GM19023 (cell line): ENCODE measurements around the gene TSPAN18.

ENCODE experiments used
- ATAC-seq: cut with Tn5 transposase; IDR thresholded peaks from one replicate; pipeline ENCODE4 v1.9.1; 2021; ENCODE audit warnings: mild to moderate bottlenecking, moderate library complexity; ENCODE audit not compliant: unreplicated experiment

Gene TSPAN18

DNA sequence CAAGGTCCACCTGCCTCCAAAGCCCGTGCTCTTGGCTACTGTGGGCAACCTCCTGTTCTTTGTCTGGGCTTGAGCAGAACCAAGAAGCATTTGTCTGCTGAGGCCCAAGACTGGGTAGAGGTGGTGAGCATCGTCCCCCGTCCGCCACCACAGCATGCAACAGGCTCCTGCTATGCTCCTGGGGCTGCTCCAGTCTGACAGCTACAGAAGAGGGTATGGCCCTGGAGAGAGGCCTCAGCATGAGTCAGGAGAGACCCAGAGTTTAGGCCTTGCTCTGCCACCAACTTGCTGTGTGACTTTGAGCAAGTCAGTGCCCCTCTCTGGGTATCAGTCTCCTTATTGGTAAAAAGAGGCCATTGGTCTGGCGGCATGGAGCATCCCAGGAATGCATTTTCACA lies 132.8 kb downstream of the TSPAN18 start:
- no peak for ATAC-seq

DNA sequence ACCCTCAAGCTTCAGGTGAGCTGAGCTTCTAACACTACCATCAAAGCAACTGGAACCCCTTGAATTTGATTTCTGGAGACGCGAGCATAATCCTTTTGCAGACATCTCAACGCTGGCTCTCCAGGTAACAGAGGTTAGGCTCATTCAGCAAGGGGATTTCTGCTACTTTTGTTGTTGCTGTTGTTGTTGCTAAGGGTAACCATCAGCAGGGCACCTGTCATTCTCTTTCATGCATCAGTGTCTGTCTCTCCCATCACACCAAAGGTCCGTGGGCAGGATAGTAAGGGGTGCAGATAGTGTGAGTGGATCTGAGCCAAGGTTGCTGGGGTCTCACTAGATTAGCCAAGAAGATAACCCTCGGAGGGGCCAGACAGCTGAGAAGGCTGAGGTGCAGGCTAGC lies 133.6 kb downstream of the TSPAN18 start:
- no peak for ATAC-seq

DNA sequence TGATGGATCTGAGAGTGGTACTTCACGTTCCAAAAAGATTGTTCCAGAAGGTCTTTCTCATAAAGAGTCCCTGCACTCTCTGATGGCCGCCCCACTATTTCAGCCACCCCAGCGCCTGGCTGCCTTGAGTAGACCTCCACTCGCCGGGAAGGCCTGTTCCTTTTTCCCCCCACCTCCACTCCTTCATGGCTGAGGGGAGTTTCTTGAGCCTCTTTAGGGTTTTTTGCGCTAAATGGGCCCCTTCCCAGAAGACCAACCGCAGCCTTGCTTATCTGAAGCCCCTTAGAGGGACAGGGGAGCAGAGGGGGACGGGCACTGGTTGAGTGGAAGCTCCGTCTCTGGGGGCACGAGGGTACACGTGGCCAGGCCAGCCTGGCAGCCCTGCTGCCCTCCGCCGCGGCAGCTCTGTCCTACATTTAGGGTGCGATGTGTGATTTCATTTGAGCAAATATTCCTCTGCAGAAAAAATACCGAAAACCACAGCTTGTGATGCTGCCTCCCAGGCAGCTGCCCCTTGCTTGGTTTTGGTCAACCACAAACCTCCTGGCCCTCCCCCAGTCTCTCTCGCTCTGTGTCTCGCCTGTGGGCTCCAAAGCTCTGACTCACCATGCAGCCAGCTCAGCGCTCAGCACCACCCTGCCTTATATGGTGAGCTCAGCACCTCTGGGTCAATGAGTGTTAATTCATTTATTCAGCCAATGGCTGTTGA lies 135.2 kb downstream of the TSPAN18 start:
- ATAC-seq, result peak; percentile 100

DNA sequence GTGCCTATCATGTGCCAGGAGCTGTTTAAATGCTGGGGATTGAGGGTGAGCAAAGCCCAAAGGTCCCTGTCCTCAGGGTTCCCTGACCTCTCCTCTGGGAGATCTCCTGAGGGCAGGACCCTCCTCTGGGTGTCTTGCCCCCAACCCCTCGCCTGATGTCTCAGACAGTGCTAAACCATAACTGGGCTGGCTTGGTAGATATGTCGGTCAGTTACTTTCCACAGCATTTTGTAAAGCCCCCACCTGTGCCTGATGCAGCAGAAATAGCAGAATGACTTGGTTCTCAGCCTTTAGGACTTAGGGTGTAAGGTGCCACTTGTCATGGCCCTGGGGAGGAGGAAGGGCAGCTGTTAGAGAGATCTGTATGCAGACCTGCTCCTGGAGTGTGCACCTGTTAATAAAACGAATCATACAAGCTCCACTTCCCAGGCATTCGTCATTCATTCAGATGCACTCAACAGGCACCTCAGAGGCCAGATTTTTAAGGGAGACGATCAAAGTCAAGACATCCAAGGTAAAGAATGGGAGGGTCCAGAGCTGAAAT lies 135.9 kb downstream of the TSPAN18 start:
- peak; percentile 6 for ATAC-seq

DNA sequence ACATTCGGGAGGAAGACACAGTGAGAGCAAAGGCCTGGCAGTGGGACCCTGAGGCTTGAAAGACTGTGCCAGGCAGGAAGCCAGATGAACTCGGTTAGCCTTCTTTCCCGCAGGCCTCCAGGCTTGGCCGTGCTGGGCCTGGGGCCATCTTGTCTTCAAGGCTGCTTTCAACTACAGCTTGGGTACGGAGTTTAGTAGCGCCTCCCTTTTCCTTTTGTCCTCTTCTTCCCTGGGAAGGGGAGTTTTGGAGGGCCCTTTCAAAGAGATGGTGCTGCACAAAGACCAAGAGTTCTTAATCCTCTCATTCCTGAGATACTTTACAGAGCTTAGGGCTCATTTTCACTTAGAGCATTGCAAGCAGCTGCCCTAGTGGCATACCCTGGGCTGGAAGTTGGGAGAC lies 136.5 kb downstream of the TSPAN18 start:
- no peak for ATAC-seq

DNA sequence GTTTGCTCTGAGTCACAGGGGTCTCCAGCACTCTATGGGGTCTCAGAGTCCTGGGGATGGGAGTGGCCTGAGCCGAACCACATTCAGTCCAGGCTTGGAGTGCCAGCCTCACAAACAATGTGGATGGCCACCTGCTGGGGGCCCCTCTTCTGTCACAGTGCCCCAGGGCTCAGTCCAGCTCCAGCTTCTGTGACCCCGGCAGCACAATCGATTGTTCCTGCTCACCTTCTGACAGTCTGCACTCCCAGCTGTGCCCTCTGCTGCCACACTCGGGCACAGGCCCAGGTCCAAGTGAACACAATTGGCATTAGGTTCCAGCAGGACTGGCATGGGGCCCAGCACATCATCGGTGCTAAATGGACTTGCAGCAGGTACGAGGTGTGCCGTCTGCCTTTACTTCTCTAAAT lies 139.1 kb downstream of the TSPAN18 start:
- no peak for ATAC-seq

DNA sequence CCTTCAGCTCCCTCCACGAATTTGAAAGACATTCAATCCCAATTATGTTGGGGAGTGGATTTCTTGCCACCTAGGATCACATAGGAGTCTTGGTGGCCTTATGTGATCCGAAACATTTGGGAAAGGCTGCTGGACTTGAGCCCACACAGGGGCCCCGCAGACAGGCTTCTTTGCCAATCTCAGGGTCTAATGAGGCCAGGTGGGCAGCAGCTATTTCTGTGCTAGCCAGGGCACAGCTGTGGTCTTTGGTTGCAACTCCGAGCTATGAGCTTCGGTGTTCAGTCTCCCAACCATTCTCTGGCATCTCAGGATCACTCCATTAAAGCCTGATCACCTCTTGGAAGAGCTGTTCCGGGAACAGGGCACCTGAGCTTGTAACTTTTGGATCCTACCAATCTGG lies 139.5 kb downstream of the TSPAN18 start:
- ATAC-seq, result no peak

DNA sequence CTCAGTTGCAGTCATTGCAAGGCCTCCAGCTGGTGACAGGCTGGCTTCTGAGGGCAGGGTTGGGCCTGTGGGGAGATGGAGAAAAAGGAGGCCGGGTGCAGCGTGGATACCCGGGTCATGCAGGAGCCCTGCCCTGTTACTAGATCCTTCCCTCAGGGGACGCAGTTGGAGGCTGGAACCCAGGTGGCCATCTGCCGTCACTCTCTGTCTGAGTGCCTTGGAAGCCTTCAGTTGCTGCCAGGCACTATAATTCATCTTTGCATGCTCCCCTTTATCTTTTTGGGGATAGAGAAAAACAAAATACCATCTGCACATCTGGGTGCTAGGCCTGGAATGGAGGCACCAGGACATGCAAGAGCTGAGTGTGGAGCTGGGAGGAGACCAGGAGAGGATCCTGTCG lies 141.3 kb downstream of the TSPAN18 start:
- no peak for ATAC-seq

DNA sequence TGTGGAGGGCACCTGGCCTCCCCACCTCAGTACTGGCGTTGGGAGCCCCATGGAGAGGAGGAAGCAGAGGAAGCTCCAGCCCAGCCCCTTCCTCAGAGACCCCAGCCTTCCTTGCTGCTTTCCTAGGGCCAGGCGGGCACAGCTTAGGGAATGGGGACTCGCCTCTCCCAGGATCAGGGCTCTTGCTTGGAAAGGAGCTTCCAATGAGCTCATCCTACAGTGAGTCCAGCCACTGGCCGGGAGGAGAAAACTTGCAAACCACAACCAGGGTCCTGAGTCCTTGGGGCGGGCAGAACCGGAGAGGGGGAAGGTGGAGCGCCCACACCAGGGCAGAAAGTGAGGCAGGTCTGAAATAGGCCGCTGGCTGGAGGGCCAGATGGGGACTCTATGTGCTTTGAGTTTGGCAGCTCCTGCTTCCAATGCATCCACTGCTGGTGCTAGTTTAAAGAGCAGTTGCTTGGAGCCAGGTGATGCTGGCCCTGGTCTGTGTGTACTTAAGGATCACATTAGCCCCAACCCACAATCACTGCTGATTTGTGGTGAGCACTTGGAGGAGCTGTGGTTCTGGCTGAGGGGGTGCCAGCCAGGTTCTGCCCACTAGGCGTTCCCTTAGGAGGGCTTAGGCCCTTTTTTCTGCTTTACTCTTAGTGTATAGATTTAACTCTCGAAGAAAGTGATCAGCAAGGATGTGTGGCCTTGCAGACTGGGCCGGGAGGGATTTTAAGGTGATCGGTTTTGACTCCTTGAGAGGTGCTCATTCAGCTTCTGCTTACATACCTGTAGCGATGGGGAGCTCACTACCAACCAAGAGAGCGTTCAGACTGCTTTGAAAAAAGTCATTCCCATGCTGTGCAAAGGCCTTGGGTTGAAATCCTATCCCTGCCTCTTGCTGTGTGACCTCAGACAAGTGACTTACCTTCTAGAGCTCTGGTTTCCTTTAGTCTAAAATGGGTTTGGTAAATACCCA lies 142.0 kb downstream of the TSPAN18 start:
- ATAC-seq, result no peak

DNA sequence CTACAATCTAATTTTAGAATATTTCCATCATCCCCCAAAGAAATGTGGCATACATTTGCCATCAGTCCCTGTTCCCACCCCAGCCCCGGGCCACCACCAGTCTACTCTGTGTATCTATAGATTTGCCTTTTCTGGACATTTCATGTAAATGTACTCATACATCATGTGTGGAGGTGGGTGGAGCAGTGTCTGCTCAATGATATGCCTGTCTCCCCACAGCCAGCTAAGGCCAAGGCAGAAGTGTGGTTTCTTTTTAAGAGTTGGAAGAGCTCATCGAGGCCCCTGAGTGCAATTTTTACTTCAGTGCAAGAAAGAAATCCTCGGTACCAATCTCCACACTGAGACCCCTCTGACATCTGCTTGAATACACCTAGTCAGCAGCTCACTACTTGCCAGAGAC lies 143.4 kb downstream of the TSPAN18 start:
- ATAC-seq, result no peak

DNA sequence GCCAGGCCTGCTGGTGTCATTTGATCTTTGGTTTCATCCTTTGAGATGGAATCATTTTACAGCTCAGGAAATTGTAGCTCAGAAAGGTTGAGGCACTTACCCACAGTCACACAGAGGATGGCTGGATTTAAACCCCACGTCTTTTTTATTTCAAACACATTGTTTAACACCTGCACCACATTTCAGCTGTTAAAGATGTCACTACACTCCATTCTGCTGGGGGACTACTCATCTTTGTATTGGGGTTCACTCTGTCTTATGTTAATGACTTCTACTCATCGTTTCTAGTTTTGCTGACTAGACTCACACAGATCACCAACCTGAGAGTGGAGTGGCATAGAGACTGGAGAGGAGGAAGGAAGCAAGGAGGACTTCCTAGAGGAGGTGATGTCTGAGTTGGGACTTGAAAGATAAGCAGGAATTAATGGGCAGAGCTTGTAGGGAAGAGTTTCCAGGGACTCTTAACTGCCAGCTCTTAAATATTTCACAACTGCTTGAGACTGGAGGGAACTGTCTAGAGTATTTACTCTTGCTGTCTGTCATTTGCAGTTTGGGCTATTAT lies 143.9 kb downstream of the TSPAN18 start:
- ATAC-seq, result no peak

DNA sequence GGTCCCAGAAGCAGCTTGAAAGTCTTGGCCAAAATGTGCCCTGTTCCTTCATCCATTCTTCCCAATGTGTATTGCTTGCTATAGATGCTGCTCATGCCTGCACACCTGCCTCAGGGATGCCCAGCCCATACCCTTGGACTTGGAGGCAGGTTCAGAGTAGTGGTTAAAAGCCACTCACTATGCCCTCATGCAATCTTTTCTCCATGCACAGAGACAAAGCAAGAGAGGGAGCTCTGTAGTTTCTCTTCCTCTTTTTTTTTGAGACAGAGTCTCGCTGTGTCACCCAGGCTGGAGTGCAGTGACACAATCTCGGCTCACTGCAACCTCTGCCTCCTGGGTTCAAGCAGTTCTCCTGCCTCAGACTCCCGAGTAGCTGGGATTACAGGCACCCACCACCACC lies 144.9 kb downstream of the TSPAN18 start:
- peak; percentile 68 for ATAC-seq

DNA sequence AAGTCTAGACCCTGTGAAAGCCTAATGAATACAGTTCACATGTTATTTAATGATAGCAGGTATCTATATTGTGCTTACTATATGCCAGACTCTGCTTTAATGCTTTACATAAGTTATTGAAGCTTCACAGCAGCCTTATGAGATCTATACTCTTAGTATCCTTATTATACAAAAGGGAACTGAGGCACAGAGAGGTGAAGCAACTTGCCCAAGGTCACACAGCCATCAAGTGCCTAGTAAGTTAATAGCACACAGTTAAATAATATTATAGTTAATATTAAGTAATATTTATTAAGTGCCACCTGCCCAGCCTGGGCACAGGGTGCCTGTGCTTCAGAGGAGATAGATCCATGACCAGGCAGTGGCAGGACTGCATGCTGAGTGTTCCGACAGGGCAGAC lies 145.8 kb downstream of the TSPAN18 start:
- ATAC-seq, result no peak

DNA sequence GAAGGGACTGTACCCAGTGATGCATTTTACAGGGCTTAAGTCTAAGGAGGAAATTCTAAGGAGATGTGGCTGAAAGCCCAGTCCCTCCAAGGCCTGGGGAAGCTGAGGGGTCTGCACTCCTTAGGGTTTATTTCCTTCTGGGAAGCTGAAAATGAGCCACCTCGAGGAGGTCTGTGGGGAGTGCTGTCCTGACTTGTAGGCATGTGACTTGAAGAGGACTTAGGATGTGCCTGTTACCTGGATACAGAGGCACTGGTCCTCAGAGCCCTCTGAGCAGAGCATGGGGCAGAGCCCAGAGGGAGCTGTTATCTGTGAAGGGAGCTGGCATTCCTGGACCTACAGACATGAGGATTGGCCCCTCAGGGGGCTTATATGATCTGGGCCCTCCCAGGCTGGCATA lies 146.8 kb downstream of the TSPAN18 start:
- ATAC-seq, result no peak

DNA sequence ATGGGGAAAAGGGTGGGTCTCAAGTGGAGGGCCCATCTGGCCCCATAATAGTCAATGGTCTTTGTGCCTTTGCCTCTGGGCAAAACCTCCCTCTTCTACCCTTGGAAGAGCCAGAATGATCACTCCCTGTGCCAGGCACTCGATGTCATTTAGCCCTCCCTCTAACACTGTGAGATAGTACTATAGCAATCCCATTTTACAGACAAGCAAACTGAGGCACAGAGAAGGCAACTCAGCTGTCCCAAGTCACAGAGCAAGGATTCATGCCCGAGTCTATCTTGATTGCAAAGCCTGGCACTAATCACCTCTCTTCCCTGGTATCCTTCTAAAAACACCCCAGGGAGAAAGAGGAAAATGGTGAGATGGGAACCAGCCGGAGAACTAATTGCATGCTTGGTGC lies 147.5 kb downstream of the TSPAN18 start:
- no peak for ATAC-seq

DNA sequence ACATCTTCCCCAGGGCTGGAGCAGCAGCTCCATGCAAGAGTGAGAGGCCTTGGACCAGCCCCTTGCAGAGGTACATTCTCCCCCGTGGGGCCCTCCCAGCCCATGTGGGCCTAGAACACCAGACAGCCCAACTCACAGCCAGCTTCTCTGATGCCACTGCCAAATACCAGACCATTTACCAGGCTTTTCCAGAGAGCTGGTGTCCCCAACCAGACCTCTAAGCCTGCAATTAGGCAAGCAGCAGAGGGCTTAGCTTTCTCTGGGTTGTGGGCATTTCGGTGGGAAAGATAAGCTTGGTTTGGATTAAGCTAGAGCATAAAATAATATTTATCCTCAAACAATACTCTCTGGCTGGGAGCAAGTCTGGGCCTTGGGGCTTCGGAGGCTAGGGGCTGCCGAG lies 148.3 kb downstream of the TSPAN18 start:
- no peak for ATAC-seq

DNA sequence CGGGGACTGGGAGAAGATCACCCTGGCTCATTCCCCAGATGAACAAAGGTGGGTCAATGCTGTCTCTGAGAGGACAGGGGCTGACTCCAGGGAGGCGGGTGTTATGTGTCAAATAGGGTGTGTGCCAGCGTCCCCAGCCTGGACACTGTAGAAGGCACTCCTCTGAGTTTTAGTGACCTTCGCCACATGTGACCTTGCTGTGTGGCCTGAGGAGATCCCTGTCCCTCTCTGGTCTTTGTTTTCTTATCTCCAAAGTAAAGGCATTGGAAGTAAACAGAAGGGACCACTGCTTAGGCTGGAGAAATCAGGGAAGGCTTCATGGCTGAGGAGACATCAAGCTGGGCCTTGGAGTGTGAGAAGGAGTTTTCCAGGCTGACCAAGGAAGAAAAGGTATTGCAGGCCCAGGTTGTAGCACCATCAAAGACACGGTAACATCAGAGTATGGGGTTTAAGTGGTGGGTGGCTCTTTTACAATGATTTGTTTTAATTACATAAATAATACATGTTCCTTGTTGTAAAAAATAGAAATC lies 149.5 kb downstream of the TSPAN18 start:
- no peak for ATAC-seq

DNA sequence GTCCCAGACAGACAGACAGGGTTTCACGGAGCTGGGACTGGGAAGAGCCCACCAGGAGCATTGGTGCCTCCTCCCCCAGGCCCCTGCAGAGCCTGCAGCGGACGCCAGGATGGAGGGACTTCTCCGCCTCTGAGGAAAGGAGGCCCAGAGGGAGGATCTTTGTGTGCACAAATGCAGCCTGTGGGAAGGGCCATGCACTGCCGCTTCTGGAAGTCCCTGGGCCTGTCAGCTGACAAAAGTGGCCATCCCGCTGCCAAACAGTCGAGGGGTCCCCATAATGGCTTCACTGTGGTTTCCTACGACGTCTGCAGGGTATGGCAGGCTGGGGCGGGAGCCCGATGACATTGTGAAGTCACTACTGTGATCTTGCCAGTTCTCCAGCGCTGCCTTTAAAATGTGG lies 150.1 kb downstream of the TSPAN18 start:
- no peak for ATAC-seq

DNA sequence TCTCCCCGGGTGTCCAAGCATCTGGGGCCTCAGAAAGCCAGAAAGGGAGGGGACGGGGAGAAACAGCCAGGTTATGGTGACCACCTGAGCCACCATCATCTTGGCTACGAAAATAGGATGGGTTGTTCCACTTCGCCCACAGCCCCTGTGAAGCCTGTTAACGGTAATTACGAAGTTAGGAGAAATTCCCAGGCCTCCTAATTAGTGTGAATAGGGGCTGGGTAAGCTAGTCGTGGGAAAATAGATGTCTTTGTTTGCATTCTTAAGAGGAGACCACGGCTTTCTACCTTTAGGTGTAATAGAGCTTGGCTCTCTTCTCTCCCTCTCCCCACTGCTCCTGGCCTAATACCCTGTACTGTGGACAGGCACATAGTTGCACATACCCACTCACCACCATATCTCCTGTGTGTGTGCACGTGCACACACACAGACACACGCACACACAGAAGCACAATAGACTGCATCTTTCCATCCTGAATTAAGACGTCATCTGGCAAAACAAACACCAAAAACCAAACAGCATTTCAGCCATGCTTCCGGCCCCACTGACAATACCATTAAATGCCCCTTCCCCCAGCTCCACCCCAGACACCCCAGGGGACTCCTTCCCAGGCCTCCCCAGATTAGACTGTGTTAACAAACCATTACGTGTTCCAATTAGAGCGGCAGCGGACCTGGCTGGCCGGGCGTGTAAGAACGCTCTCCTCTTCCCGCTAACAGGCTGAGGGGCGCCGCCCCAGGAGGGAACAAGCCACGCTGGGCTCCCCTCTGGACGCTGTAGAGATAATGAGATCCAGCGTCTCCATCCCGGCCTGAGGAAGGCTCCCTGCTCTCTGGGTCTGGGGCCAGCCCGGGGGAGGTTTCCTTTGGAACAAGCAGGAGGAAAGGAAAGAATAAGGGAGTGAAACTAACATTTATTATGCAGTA lies 151.1 kb downstream of the TSPAN18 start:
- no peak for ATAC-seq

DNA sequence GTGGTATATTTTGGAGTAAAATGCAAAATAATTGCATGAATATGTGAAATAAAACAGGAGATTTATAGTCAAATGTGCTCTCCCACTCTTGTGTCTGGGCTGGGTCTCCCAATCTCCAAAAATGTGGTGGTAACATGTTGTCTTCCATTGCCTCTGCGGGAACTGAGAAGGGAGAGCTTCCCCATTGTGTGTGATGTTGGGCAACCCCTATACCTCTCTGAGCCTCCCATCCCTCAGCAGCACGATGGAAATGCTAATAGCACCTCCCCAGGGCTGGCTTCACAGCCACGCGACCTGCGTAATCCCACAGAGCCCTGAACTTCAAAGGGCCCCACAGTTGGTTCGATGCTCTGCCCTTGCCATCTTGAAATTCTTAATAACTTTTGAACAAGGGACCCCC lies 151.9 kb downstream of the TSPAN18 start:
- no peak for ATAC-seq
